B cell (primary cell): Measurements from ENCODE around the gene NUP54. TPM values are rescaled to one million over a fixed set of nuclear protein-coding genes. Genes with fewer than 3 reads are reported as not detected.

Experiments
- ATAC-seq: fragments of 200-7000 bp; cut with Tn5 transposase; one replicate; pipeline ENCODE4 v1.10.0; 2021; ENCODE audit warnings: low read depth, mild to moderate bottlenecking, moderate number of reproducible peaks, moderate library complexity
- CTCF ChIA-PET: fragments of 350-600 bp; sonication (Branson Sonifier 250); formaldehyde crosslinking; loops from one replicate; lab custom pipeline; 2021; ENCODE audit warnings: antibody characterized with exemption, inconsistent platforms; lab: Charles Lee
- POLR2A ChIA-PET: fragments of 350-600 bp; sonication (Branson Sonifier 250); formaldehyde crosslinking; loops from one replicate; lab custom pipeline; 2021; ENCODE audit warnings: antibody characterized with exemption; lab: Charles Lee
- DNase-seq: peaks from one replicate; pipeline ENCODE4 v3.0.0; 2013
- H2AFZ ChIP-seq: 2 replicates; pipeline ENCODE4 v1.6.1; 2012; ENCODE audit warnings: mild to moderate bottlenecking, low read depth, low read length; ENCODE audit not compliant: insufficient read depth, poor library complexity, severe bottlenecking
- H3K27ac ChIP-seq, 2 donors: 1 replicate in 1 of 2; 2 replicates in 1 of 2; pipeline ENCODE4 v1.5.1; 2012 to 2013; ENCODE audit warnings: low read length in 2 of 2, mild to moderate bottlenecking in 2 of 2, moderate library complexity in 1 of 2
- H3K27me3 ChIP-seq, 4 experiments: fragments of 200-600 bp in 1 of 4; sonication (generic) in 1 of 4; replicated peaks in 1 of 4; 1 replicate in 2 of 4; 2 replicates in 2 of 4; pipeline versions ENCODE4 v1.6.1 to v1.7.0; 2013 to 2016; ENCODE audit warnings: low read length in 3 of 4, mild to moderate bottlenecking in 2 of 4, mixed read lengths in 1 of 4, moderate library complexity in 1 of 4; ENCODE audit not compliant: insufficient read depth in 4 of 4, control insufficient read depth in 3 of 4; ENCODE audit errors: control extremely low read depth in 1 of 4
- H3K36me3 ChIP-seq, 2 experiments: replicated peaks in 1 of 2; 1 replicate in 1 of 2; 2 replicates in 1 of 2; pipeline versions ENCODE4 v1.6.1 to v1.7.1; 2013; ENCODE audit warnings: low read length in 1 of 2; ENCODE audit not compliant: insufficient read depth in 2 of 2, control insufficient read depth in 1 of 2; ENCODE audit errors: control extremely low read depth in 1 of 2, extremely low read depth in 1 of 2
- H3K4me1 ChIP-seq, 2 donors: fragments of 200-600 bp in 1 of 2; sonication (generic) in 1 of 2; 1 replicate in 1 of 2; 2 replicates in 1 of 2; pipeline versions ENCODE4 v1.5.1 to v1.6.1; 2013 to 2017; ENCODE audit warnings: low read length in 2 of 2; ENCODE audit not compliant: control insufficient read depth in 2 of 2, insufficient read depth in 2 of 2
- H3K4me2 ChIP-seq: replicated peaks from 2 replicates; pipeline ENCODE3; 2012; ENCODE audit warnings: mild to moderate bottlenecking, low read depth, low read length; ENCODE audit not compliant: poor library complexity, severe bottlenecking
- H3K4me3 ChIP-seq, 5 experiments: fragments of 200-600 bp in 1 of 5; sonication (generic) in 1 of 5; 1 replicate in 3 of 5; 2 replicates in 2 of 5; pipeline versions ENCODE4 v1.5.1 to v1.7.0; 2011 to 2016; ENCODE audit warnings: low read length in 4 of 5, mild to moderate bottlenecking in 4 of 5, low read depth in 2 of 5, control low read depth in 1 of 5, moderate library complexity in 1 of 5; ENCODE audit not compliant: insufficient read depth in 1 of 5; ENCODE audit errors: control extremely low read depth in 1 of 5, extremely low read depth in 1 of 5
- H3K79me2 ChIP-seq: fragments of 200-600 bp; sonication (generic); one replicate; pipeline ENCODE4 v1.6.0; 2016; ENCODE audit warnings: low read length; ENCODE audit not compliant: control insufficient read depth, insufficient read depth
- H3K9ac ChIP-seq: fragments of 200-600 bp; sonication (generic); 2 replicates; pipeline ENCODE4 v1.6.1; 2017; ENCODE audit warnings: mild to moderate bottlenecking, low read length, moderate library complexity
- H3K9me3 ChIP-seq, 3 donors: one replicate each; pipeline versions ENCODE4 v1.6.1 to v1.7.1; 2013; ENCODE audit warnings: low read length in 2 of 3; ENCODE audit not compliant: control insufficient read depth in 2 of 3, insufficient read depth in 1 of 3; ENCODE audit errors: control extremely low read depth in 1 of 3
- H4K20me1 ChIP-seq: 2 replicates; pipeline ENCODE4 v1.6.0; 2012; ENCODE audit warnings: mild to moderate bottlenecking, low read length; ENCODE audit not compliant: insufficient read depth, control insufficient read depth, poor library complexity, severe bottlenecking
- H3K27ac Mint-ChIP-seq: one replicate; pipeline ENCODE4 v1.8.0; 2021; ENCODE audit warnings: mixed read lengths
- H3K27me3 Mint-ChIP-seq: one replicate; pipeline ENCODE4 v1.8.0; 2021; ENCODE audit warnings: mixed read lengths
- H3K4me1 Mint-ChIP-seq: one replicate; pipeline ENCODE4 v1.8.0; 2021; ENCODE audit warnings: mixed read lengths
- H3K4me3 Mint-ChIP-seq: one replicate; pipeline ENCODE4 v1.8.0; 2021; ENCODE audit warnings: mixed read lengths
- H3K9me3 Mint-ChIP-seq: one replicate; pipeline ENCODE4 v1.8.0; 2022; ENCODE audit warnings: mixed read lengths; ENCODE audit not compliant: insufficient read depth
- EZH2 ChIP-seq: IDR thresholded peaks from 2 replicates; pipeline ENCODE4 v1.6.1; 2012; ENCODE audit warnings: borderline replicate concordance, low read depth, mild to moderate bottlenecking, moderate library complexity, low read length; ENCODE audit not compliant: insufficient read depth, poor library complexity, severe bottlenecking
- WGBS: methylation state at CpG from one replicate; pipeline ENCODE4 v1.1.5; 2013; ENCODE audit warnings: missing lambda C conversion rate; ENCODE audit not compliant: insufficient coverage; 5-methylcytosine and 5-hydroxymethylcytosine counted together
- intact Hi-C: fragments of 100-400 bp; cut with micrococcal nuclease; formaldehyde crosslinking; loops from one replicate; pipeline ENCODE4 v1.10.0; 2022
- polyA plus RNA-seq: library from polyadenylated mRNA; depleted of rRNA; stranded (reverse); fragments of >200 nt; gene quantifications from 2 replicates; pipeline ENCODE4 v1.2.3, GENCODE V29; 2012
- total RNA-seq, 2 donors: library from RNA; stranded (reverse); fragments of 120-200 nt in 1 of 2; gene quantifications; 1 replicate in 1 of 2; 2 replicates in 1 of 2; pipeline versions ENCODE4 v1.2.3 to v1.2.4, GENCODE V29; 2013 to 2022
- TF ChIP-seq, protein P1 (sequence below): fragments of 200-600 bp; IDR thresholded peaks from one replicate; pipeline ENCODE4 v1.8.0; 2022; ENCODE audit warnings: antibody characterized with exemption, mild to moderate bottlenecking

The NUP54 gene
- total and polyA plus RNA-seq, 2 donors (not counting 1 experiment from before 2014, with no cell fraction given): 17.4 to 71.4 TPM

DNA sequence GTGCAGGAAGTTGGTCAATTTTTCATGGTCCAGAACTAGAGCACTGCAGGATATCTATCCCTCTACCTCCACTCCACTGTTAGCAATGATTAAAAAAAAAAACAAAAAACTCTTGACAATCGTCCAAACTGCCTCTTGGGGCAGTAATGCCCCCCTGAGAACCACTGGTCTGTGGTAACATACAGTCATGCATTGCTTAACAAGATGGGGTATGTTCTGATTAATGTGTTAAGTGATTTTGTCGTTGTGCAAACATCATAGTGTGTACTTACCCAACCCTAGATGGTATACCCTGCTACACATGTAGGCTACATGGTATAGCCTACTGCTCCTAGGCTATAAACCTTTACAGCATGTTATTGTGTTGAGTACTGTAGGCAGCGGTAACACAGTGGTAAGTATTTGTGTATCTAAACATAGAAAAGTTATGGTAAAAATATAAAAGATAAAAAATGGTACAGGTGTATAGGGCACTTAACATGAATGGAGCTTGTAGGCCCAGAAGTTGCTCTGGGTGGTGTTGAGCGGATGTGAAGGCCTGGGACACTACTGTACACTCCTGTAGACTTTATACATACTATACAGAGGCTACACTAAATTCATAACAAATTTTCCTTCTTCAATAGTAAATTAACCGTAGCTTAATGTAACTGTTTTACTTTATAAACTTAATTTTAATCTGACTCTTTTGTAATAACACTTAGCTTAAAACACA is 39.6 kb downstream of the NUP54 start:
- H3K4me1 ChIP-seq: no peaks in the 10 kb centered on the region
- H3K27me3 Mint-ChIP-seq: no peaks in the 10 kb centered on the region
- no peak overlapping the region for H2AFZ ChIP-seq
- ChIA-PET CTCF (interaction anchor here (1.7 kb wide), 1 partner anchor 9 kb away, joined by 6 read pairs; no protein-coding TSS in a partner anchor), POLR2A (no interaction called here)
- H3K27ac Mint-ChIP-seq: no peak overlapping the region
- ATAC-seq (no peak), DNase-seq (no peak)
- no peak overlapping the region for H3K4me2 ChIP-seq
- H3K4me1 Mint-ChIP-seq: no peaks in the 10 kb centered on the region
- no peak overlapping the region for H3K4me3 Mint-ChIP-seq
- no peaks in the 10 kb centered on the region for H3K79me2 ChIP-seq
- intact Hi-C loops: no loop called here
- no peak overlapping the region for H3K27ac ChIP-seq
- peaks cover 0 to 3% of the 10 kb centered on the region in 2 experiments for H3K36me3 ChIP-seq
- TF ChIP-seq, protein P1, sequence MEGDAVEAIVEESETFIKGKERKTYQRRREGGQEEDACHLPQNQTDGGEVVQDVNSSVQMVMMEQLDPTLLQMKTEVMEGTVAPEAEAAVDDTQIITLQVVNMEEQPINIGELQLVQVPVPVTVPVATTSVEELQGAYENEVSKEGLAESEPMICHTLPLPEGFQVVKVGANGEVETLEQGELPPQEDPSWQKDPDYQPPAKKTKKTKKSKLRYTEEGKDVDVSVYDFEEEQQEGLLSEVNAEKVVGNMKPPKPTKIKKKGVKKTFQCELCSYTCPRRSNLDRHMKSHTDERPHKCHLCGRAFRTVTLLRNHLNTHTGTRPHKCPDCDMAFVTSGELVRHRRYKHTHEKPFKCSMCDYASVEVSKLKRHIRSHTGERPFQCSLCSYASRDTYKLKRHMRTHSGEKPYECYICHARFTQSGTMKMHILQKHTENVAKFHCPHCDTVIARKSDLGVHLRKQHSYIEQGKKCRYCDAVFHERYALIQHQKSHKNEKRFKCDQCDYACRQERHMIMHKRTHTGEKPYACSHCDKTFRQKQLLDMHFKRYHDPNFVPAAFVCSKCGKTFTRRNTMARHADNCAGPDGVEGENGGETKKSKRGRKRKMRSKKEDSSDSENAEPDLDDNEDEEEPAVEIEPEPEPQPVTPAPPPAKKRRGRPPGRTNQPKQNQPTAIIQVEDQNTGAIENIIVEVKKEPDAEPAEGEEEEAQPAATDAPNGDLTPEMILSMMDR: no peak
- no peak for TF ChIP-seq EZH2
- no peaks in the 10 kb centered on the region for H4K20me1 ChIP-seq
- no CpG with 5 or more reads among the region's 5 CpGs for WGBS
- H3K9ac ChIP-seq: no peak overlapping the region
- H3K27me3 ChIP-seq: no peaks in the 10 kb centered on the region
- no peak overlapping the region for H3K4me3 ChIP-seq
- H3K9me3 Mint-ChIP-seq: no peaks in the 10 kb centered on the region
- H3K9me3 ChIP-seq: no peaks in the 10 kb centered on the region

DNA sequence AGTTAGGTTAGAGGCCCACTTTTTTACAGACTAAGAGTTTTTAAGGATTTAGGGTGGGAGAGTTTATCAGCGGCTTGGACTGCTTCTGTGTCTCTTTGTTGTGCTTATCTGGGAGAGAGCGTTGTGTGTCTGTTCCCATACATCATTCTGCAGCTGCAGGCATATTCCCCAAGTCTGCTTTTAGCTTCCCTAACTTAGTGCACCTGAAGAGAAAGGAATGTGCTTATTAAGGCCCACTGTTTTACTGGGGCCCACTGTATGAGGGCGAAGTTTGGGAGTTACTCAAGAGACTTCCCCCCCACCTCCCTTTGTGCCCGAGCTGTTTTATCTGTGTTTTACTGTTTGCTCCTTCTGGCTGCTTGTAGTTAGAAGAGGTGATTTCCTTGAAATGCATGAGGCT is 41.8 kb downstream of the NUP54 start:
- no peaks in the 10 kb centered on the region for H3K4me1 Mint-ChIP-seq
- H3K27me3 ChIP-seq: no peaks in the 10 kb centered on the region
- ChIA-PET CTCF (no interaction called here), POLR2A (no interaction called here)
- no peak overlapping the region for H3K4me3 Mint-ChIP-seq
- H3K27ac ChIP-seq: no peak overlapping the region
- no peaks in the 10 kb centered on the region for H3K36me3 ChIP-seq
- no peak overlapping the region for H3K4me2 ChIP-seq
- no peak overlapping the region for H3K9ac ChIP-seq
- no peaks in the 10 kb centered on the region for H3K9me3 ChIP-seq
- intact Hi-C loops: no loop called here
- no peak overlapping the region for H3K4me3 ChIP-seq
- no peak for DNase-seq
- H3K27me3 Mint-ChIP-seq: no peaks in the 10 kb centered on the region
- no peaks in the 10 kb centered on the region for H3K79me2 ChIP-seq
- H3K4me1 ChIP-seq: no peaks in the 10 kb centered on the region
- no peaks in the 10 kb centered on the region for H3K9me3 Mint-ChIP-seq
- no peak overlapping the region for H3K27ac Mint-ChIP-seq
- H4K20me1 ChIP-seq: no peaks in the 10 kb centered on the region
- no peak for ATAC-seq
- TF ChIP-seq, protein P1: no peak
- no peak for TF ChIP-seq EZH2
- no peak overlapping the region for H2AFZ ChIP-seq
- 100% methylated on average over 1 of the region's 4 CpGs for WGBS
